Right atrium auricular region (tissue), 2 donors: Measurements from ENCODE around the gene GABRB3. TPM values are rescaled to one million over a fixed set of nuclear protein-coding genes. Genes with fewer than 3 reads are reported as not detected.

ENCODE experiments used
- DNase-seq: peaks from one replicate; pipeline ENCODE4 v3.0.0-alpha.2; 2019; ENCODE audit warnings: low spot score
- H3K27ac ChIP-seq, 2 donors: fragments of 200-600 bp; sonication (generic); 1 replicate in 1 of 2; 2 replicates in 1 of 2; pipeline ENCODE4 v1.5.1; 2016 to 2019
- H3K27me3 ChIP-seq, 2 donors: fragments of 200-600 bp; sonication (generic); one replicate each; pipeline versions ENCODE4 v1.5.1 to v1.6.0; 2017 to 2019
- H3K36me3 ChIP-seq: fragments of 200-600 bp; sonication (generic); one replicate; pipeline ENCODE4 v1.5.1; 2016
- H3K4me1 ChIP-seq, 2 donors: fragments of 200-600 bp; sonication (generic); one replicate each; pipeline versions ENCODE4 v1.5.1 to v1.6.0; 2017 to 2019
- H3K4me3 ChIP-seq, 2 donors: fragments of 200-600 bp; sonication (generic); 1 replicate in 1 of 2; 2 replicates in 1 of 2; pipeline ENCODE4 v1.5.1; 2017 to 2019; ENCODE audit warnings: mild to moderate bottlenecking in 1 of 2, moderate library complexity in 1 of 2
- H3K9me3 ChIP-seq, 2 donors: fragments of 200-600 bp; sonication (generic); one replicate each; pipeline ENCODE4 v1.5.1; 2019
- CTCF ChIP-seq, 2 donors: fragments of 200-600 bp; sonication (generic); IDR thresholded peaks; one replicate each; pipeline ENCODE4 v1.5.1; 2019; ENCODE audit warnings: antibody characterized with exemption in 2 of 2
- total RNA-seq, 2 donors: library from RNA; depleted of rRNA; stranded (reverse); fragments of >200 nt; gene quantifications; one replicate each; pipeline ENCODE4 v1.1.0, GENCODE V29; 2016

Gene GABRB3
- total RNA-seq, 2 donors from 2014 or later = 12.9 to 20.9 TPM

- Histone ChIP-seq H3K27me3 (no peaks in the 10 kb centered on the region), H3K4me3 (no peak overlapping the region), H3K9me3 (no peaks in the 10 kb centered on the region), H3K36me3 (no peaks in the 10 kb centered on the region), H3K27ac (no peak overlapping the region), H3K4me1 (no peaks in the 10 kb centered on the region)
- TF ChIP-seq CTCF (IDR thresholded peaks at IDR 0.05) = no peak
- no peak for DNase-seq
Measured at GRCh38 chr15:26686547-26687187, 86.2 kb downstream of the GABRB3 start.

- no peak for DNase-seq
- no peak overlapping the region for H3K27ac ChIP-seq
- H3K36me3 ChIP-seq = no peaks in the 10 kb centered on the region
- H3K9me3 ChIP-seq = no peaks in the 10 kb centered on the region
- TF ChIP-seq CTCF (IDR thresholded peaks at IDR 0.05) = no peak
- no peaks in the 10 kb centered on the region for H3K4me1 ChIP-seq
- H3K27me3 ChIP-seq = no peaks in the 10 kb centered on the region
- no peak overlapping the region for H3K4me3 ChIP-seq
Measured at GRCh38 chr15:26682598-26683164, 90.2 kb downstream of the GABRB3 start.

GRCh38 chr15:26679927-26680326, 92.9 kb downstream of the GABRB3 start:
- Histone ChIP-seq H3K4me3 (no peak overlapping the region), H3K27me3 (no peaks in the 10 kb centered on the region), H3K9me3 (no peaks in the 10 kb centered on the region), H3K4me1 (no peaks in the 10 kb centered on the region), H3K36me3 (no peaks in the 10 kb centered on the region), H3K27ac (no peak overlapping the region)
- no peak for TF ChIP-seq CTCF (IDR thresholded peaks at IDR 0.05)
- DNase-seq = no peak

- H3K4me1 ChIP-seq = no peaks in the 10 kb centered on the region
- no peak for TF ChIP-seq CTCF (IDR thresholded peaks at IDR 0.05)
Measured at GRCh38 chr15:26676115-26676514, 96.8 kb downstream of the GABRB3 start.

GRCh38 chr15:26674467-26674866, 98.4 kb downstream of the GABRB3 start:
- H3K36me3 ChIP-seq = no peaks in the 10 kb centered on the region
- no peak for TF ChIP-seq CTCF (IDR thresholded peaks at IDR 0.05)
- no peak for DNase-seq

More at GRCh38 chr15:26676115-26676514, 96.8 kb downstream of the GABRB3 start:
- no peaks in the 10 kb centered on the region for H3K27me3 ChIP-seq
- DNase-seq = no peak
- H3K27ac ChIP-seq = no peak overlapping the region
- no peak overlapping the region for H3K4me3 ChIP-seq
- no peaks in the 10 kb centered on the region for H3K36me3 ChIP-seq
- no peaks in the 10 kb centered on the region for H3K9me3 ChIP-seq

GRCh38 chr15:26673445-26673844, 99.4 kb downstream of the GABRB3 start:
- H3K36me3 ChIP-seq = no peaks in the 10 kb centered on the region
- DNase-seq = no peak
- H3K4me1 ChIP-seq = no peaks in the 10 kb centered on the region
- no peaks in the 10 kb centered on the region for H3K9me3 ChIP-seq
- H3K4me3 ChIP-seq = no peak overlapping the region
- H3K27ac ChIP-seq = no peak overlapping the region
- H3K27me3 ChIP-seq = no peaks in the 10 kb centered on the region
- no peak for TF ChIP-seq CTCF (IDR thresholded peaks at IDR 0.05)

More at GRCh38 chr15:26674467-26674866, 98.4 kb downstream of the GABRB3 start:
- Histone ChIP-seq H3K4me3 (no peak overlapping the region), H3K9me3 (no peaks in the 10 kb centered on the region), H3K27ac (no peak overlapping the region), H3K27me3 (no peaks in the 10 kb centered on the region), H3K4me1 (no peaks in the 10 kb centered on the region)
